ENCODE measurements around the gene RBM7. TPM values are rescaled to one million over a fixed set of nuclear protein-coding genes. Genes with fewer than 3 reads are reported as not detected.

Gene RBM7
- polyA plus RNA-seq, 6 donors from 2014 or later: 42.5 to 73.4 (median 60.3) TPM

DNA sequence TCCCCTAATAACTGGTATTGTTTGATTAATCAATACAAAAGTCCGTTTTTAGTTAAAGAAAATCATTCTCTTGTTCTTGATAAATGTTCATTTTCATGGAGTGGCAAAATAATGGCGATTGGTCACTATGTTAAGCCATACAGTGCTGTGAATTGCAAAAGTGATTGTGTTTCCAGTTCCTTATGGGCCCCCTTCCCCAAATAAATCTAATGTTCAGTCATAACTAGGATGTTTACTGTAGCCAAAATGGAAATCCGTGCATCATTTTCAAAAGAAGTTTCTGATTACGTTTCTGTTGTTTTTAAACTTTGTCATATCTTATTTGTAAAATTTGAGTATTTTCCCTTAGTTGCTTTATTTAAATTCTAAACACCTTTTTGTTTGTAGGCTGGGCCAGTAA lies 845 bp downstream of the RBM7 start:
- no peak for ATAC-seq (ENCODE audit: low read depth in 2 of 2)
- no peaks in the 10 kb centered on the region for H3K27me3 Mint-ChIP-seq
- peaks cover 11 to 12% of the 10 kb centered on the region in 2 donors for H3K36me3 Mint-ChIP-seq
- H3K4me1 Mint-ChIP-seq: peaks cover 43 to 67% (median 53%) of the 10 kb centered on the region in 3 donors
- H3K27ac Mint-ChIP-seq: peak overlapping the region; percentile 97 to 99 (median 99)
- peak overlapping the region; percentile 87 to 98 (median 96) for H3K4me3 Mint-ChIP-seq
- H3K9me3 Mint-ChIP-seq: no peaks in the 10 kb centered on the region
- no peak for DNase-seq

DNA sequence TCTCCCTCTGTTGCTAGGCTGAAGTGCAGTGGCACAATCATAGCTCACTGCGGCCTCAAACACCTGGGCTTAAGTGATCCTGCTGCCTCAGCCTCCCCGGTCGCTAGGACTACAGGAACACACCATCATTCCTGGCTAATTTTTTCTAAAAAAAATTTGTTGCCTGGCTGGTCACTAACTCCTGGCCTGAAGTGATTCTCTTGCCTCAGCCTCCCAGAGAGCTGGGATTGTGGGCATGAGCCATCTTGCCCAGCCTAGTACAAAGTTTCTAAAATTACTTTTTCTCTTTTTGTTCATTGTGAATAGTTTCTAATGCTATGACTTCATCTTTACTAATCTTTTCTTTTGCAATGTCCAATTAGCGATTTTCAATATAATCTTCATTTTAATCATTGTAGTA lies 12.5 kb downstream of the RBM7 start:
- H3K4me1 Mint-ChIP-seq: peaks cover 0 to 7% (median 2%) of the 10 kb centered on the region in 3 donors
- H3K27ac Mint-ChIP-seq: peak overlapping the region in 1 of 6 donors; percentile 87
- H3K9me3 Mint-ChIP-seq: peaks cover 0 to 1% (median 0%) of the 10 kb centered on the region in 7 donors
- no peak overlapping the region for H3K4me3 Mint-ChIP-seq
- peaks cover 5 to 8% of the 10 kb centered on the region in 2 donors for H3K36me3 Mint-ChIP-seq
- ATAC-seq (ENCODE audit: low read depth in 2 of 2) (no peak), DNase-seq (no peak)
- H3K27me3 Mint-ChIP-seq: no peaks in the 10 kb centered on the region

GRCh38 chr11:114413958-114414357 lies 13.5 kb downstream of the RBM7 start:
- peaks cover 0 to 1% (median 0%) of the 10 kb centered on the region in 7 donors for H3K9me3 Mint-ChIP-seq
- DNase-seq: no peak
- ATAC-seq (ENCODE audit: low read depth in 2 of 2): no peak
- peak overlapping the region in 2 of 6 donors; percentile 54 to 62 for H3K27ac Mint-ChIP-seq
- peaks cover 5 to 8% of the 10 kb centered on the region in 2 donors for H3K36me3 Mint-ChIP-seq
- no peak overlapping the region for H3K4me3 Mint-ChIP-seq
- H3K27me3 Mint-ChIP-seq: no peaks in the 10 kb centered on the region
- H3K4me1 Mint-ChIP-seq: peaks cover 0 to 7% (median 2%) of the 10 kb centered on the region in 3 donors

DNA sequence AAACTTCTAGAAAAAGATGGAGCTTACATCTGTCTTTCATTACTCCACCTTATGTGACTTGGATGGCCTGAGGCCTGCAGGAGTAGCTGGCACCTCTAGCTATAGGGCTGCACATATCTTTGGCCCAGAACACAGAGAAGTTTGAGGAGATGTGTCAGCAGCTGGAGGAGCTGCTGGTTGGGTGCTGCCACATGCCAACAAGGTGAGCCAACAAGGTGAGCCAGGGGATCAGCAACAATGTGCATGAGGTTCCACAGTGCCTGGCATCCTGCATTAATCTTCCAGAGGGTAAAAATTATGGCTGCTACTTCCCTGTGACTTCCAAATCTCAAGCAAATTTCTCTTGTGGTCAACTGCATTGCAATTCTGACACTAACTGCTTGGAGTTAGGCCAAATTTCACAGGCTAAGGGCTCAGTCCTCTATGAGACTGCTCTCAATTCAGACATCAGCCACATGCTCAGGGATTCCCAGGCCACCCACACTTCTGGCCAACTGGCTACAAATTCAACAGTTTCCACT lies 16.0 kb downstream of the RBM7 start:
- H3K4me3 Mint-ChIP-seq: no peak overlapping the region

GRCh38 chr11:114426280-114426679 lies 25.8 kb downstream of the RBM7 start:
- Mint-ChIP-seq H3K27ac (no peak overlapping the region), H3K27me3 (peaks cover 0 to 4% (median 0%) of the 10 kb centered on the region in 3 donors), H3K9me3 (peaks cover 1 to 28% (median 11%) of the 10 kb centered on the region in 7 donors), H3K36me3 (peaks cover 11 to 15% of the 10 kb centered on the region in 2 donors), H3K4me1 (no peaks in the 10 kb centered on the region), H3K4me3 (no peak overlapping the region)
- ATAC-seq (ENCODE audit: low read depth in 2 of 2) (no peak), DNase-seq (no peak)

More for the DNA sequence above, 16.0 kb downstream of the RBM7 start:
- no peak overlapping the region for H3K27ac Mint-ChIP-seq
- peaks cover 0 to 1% (median 0%) of the 10 kb centered on the region in 7 donors for H3K9me3 Mint-ChIP-seq
- DNase-seq (no peak), ATAC-seq (ENCODE audit: low read depth in 2 of 2) (no peak)
- no peaks in the 10 kb centered on the region for H3K36me3 Mint-ChIP-seq
- no peaks in the 10 kb centered on the region for H3K27me3 Mint-ChIP-seq
- peaks cover 0 to 2% (median 0%) of the 10 kb centered on the region in 3 donors for H3K4me1 Mint-ChIP-seq

- Mint-ChIP-seq H3K36me3 (no peaks in the 10 kb centered on the region), H3K27me3 (peaks cover 0 to 8% (median 0%) of the 10 kb centered on the region in 3 donors), H3K27ac (peak overlapping the region in 1 of 6 donors; percentile 9), H3K4me3 (no peak overlapping the region), H3K4me1 (no peaks in the 10 kb centered on the region), H3K9me3 (peaks cover 0 to 1% (median 0%) of the 10 kb centered on the region in 7 donors)
- DNase-seq (no peak), ATAC-seq (ENCODE audit: low read depth in 2 of 2) (no peak)
Observed at GRCh38 chr11:114430290-114430689, 29.8 kb downstream of the RBM7 start.

DNA sequence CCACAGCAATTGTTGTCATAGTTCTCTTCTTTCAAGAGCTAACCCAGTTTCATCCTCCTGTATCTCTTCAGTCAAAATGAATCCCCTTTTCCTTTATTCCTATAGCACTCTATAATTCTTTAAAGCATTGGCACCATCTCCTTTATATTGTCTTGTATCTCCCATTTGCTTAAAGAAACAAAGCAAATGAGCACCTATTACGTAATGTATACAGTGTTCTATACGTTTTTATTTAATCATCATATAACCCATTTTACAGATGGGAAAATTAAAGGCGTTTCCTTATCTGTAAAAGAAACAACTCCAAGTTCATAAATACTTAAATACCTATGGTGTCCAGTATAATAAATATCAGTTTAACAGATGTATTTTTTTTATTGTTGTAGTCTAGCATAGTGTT lies 32.4 kb downstream of the RBM7 start:
- H3K27ac Mint-ChIP-seq: no peak overlapping the region
- peaks cover 0 to 8% (median 0%) of the 10 kb centered on the region in 3 donors for H3K27me3 Mint-ChIP-seq
- no peaks in the 10 kb centered on the region for H3K9me3 Mint-ChIP-seq
- H3K4me3 Mint-ChIP-seq: no peak overlapping the region
- DNase-seq: no peak
- no peaks in the 10 kb centered on the region for H3K4me1 Mint-ChIP-seq
- H3K36me3 Mint-ChIP-seq: no peaks in the 10 kb centered on the region
- no peak for ATAC-seq (ENCODE audit: low read depth in 2 of 2)

- no peak overlapping the region for H3K27ac Mint-ChIP-seq
Observed at GRCh38 chr11:114433376-114433775, 32.9 kb downstream of the RBM7 start.

DNA sequence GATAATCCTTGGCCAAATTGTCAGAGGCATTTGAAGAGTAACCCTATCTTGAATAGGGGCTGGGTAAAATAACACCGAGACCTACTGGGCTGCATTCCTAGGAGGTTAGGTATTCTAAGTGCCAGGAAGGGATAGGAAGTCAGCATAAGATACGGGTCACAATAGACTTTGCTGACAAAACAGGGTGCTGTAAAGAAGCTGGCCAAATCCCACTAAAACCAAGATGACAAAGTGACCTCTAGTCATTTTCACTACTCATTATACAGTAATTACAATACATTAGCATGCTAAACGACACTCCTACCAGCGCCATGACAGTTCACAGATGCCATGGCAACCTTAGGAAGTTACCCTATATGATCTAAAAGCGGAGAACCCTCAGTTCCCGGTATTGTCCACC lies 37.8 kb downstream of the RBM7 start:
- DNase-seq: no peak
- peaks cover 15 to 21% (median 19%) of the 10 kb centered on the region in 3 donors for H3K4me1 Mint-ChIP-seq
- H3K27me3 Mint-ChIP-seq: no peaks in the 10 kb centered on the region
- H3K36me3 Mint-ChIP-seq: no peaks in the 10 kb centered on the region
- no peak for ATAC-seq (ENCODE audit: low read depth in 2 of 2)
- peak overlapping the region; percentile 2 to 97 (median 40) for H3K4me3 Mint-ChIP-seq
- H3K9me3 Mint-ChIP-seq: no peaks in the 10 kb centered on the region
- peak overlapping the region in 1 of 6 donors; percentile 27 for H3K27ac Mint-ChIP-seq

More at GRCh38 chr11:114433376-114433775, 32.9 kb downstream of the RBM7 start:
- Mint-ChIP-seq H3K36me3 (no peaks in the 10 kb centered on the region), H3K9me3 (no peaks in the 10 kb centered on the region), H3K4me1 (no peaks in the 10 kb centered on the region), H3K4me3 (no peak overlapping the region), H3K27me3 (peaks cover 0 to 8% (median 0%) of the 10 kb centered on the region in 3 donors)
- ATAC-seq (ENCODE audit: low read depth in 2 of 2) (no peak), DNase-seq (no peak)

DNA sequence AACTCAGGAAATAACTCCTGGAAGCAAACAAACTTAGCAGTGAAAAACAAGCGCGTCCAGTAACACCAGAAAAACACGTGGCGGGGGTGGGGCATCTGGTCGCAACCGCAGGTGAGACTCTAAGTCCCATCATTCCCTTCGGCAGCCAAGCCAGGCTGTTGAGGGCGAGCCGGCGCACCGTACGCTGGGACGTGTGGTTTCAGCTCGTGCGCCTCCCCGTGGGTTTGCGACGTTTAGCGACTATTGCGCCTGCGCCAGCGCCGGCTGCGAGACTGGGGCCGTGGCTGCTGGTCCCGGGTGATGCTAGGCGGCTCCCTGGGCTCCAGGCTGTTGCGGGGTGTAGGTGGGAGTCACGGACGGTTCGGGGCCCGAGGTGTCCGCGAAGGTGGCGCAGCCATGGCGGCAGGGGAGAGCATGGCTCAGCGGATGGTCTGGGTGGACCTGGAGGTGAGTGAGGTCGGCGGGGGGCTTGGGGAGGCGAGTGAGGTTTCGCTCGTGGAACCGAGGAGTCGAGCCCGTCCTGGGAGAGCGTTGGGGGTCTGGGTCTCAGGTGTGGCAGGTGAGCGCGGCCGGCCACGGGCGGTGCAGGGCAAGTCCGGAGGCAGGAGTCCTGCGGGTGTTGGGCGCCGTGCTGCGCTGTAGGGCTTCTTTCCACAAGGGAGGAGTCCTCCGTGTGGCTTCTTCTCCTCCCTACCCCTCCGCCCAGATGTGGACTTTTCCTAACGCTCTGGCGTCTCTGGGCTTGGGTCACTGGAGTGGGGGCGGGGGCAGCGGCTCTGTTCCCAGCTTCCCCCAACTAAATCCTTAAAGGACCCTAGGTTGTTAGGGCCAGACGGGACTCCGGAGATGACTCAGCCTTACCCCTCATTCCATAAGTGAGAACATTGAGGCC lies 39.0 kb downstream of the RBM7 start, which contains the start of gene REXO2:
REXO2 (plus strand) TSS at position 239 of the 892 bp plus-strand sequence; CDS start at position 301, 62 bp downstream.
- peak within 1 kb of the TSS; percentile 86 to 97 (median 92) for H3K27ac Mint-ChIP-seq
- H3K4me1 Mint-ChIP-seq: peaks cover 15 to 21% (median 19%) of the 10 kb centered on the region in 3 donors
- peak; percentile 99 for ATAC-seq (ENCODE audit: low read depth in 2 of 2)
- peaks cover 0 to 5% of the 10 kb centered on the region in 2 donors for H3K36me3 Mint-ChIP-seq
- no peaks in the 10 kb centered on the region for H3K9me3 Mint-ChIP-seq
- H3K4me3 Mint-ChIP-seq: peak within 1 kb of the TSS; percentile 87 to 99 (median 98)
- DNase-seq: peak; percentile 92
- no peaks in the 10 kb centered on the region for H3K27me3 Mint-ChIP-seq

DNA sequence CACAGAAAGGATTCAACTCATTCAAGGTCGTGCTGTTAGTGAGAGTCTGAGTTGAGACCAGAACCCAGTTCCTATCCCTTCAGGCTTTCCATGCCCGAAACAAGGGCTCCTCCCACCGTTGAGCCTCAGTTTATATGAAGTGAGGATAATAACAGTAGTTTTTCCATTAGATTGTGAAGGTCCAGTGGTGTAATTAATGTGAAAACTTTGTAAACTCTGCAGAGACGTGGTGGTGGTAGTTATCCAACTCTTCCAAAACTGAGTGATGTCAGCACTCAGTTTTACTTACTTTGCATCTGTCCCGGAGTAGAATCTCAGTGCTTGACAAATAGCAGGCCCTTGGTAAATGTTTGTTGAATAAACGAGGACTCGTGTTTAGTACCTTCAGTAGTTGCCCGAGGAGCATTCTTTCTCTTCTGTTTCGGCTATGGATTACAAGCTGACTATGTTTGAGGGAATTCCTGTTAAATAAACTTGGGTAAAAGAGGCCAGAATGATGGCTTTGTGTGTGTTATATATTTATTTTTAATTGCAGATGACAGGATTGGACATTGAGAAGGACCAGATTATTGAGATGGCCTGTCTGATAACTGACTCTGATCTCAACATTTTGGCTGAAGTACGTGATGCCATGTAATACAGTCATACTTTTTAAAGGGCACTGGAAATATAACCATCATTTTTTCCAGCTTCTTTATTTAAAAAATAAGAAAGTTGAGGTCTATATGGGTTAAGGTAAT lies 39.8 kb downstream of the RBM7 start:
- Mint-ChIP-seq H3K36me3 (peaks cover 0 to 10% of the 10 kb centered on the region in 2 donors), H3K27ac (peak overlapping the region in 5 of 6 donors; percentile 74 to 97 (median 89)), H3K4me3 (peak overlapping the region; percentile 87 to 99 (median 98)), H3K9me3 (no peaks in the 10 kb centered on the region), H3K4me1 (peaks cover 15 to 21% (median 19%) of the 10 kb centered on the region in 3 donors), H3K27me3 (no peaks in the 10 kb centered on the region)
- no peak for ATAC-seq (ENCODE audit: low read depth in 2 of 2)
- DNase-seq: no peak

DNA sequence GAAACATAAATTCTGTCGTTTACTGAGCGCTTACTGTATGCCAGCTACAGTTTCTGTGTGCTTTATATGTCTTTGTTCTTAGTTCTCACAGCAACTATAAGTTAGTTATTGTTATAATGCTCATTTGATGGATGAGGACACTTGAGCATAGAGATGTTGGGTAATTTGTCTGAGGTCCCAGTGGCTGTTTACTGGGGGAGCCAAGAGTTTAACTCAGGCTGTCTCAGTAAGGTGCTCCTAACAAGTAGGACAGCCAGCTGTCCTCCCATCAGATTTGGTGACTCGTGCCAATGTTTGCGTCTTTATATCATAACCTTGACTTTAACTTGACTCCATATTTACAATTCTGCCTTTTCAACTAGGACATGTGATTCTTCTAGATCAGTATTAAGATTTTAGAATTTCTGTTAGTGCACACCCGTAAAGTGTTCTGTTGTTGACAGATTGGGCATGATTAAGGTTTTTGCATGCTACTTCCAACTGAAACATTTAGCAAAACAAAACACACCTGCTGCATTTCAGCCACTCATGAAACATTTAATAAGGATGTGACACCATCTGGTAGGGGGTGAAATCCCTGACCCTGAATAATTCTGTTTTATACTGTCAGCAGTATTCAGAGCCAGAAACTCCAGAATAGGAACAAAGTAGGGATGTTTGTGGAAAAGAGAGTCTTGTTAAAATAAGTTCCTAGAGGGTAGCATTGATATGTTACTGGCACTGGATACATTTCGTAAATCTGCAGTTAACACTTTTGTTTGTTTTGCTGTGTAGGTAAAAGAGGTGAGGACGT lies 40.7 kb downstream of the RBM7 start:
- peaks cover 3 to 14% of the 10 kb centered on the region in 2 donors for H3K36me3 Mint-ChIP-seq
- H3K4me3 Mint-ChIP-seq: peak overlapping the region in 4 of 8 donors; percentile 37 to 99 (median 56)
- ATAC-seq (ENCODE audit: low read depth in 2 of 2) (no peak), DNase-seq (no peak)
- H3K27me3 Mint-ChIP-seq: no peaks in the 10 kb centered on the region
- peaks cover 0 to under 1% (median 0%) of the 10 kb centered on the region in 7 donors for H3K9me3 Mint-ChIP-seq
- peaks cover 15 to 21% (median 19%) of the 10 kb centered on the region in 3 donors for H3K4me1 Mint-ChIP-seq
- H3K27ac Mint-ChIP-seq: no peak overlapping the region
